Testis (tissue), 2 donors: ENCODE results near the gene CAVIN1.
"Not testable (repeated sequence)": the region's sequence is repeated elsewhere in the genome, so short reads cannot be mapped to it uniquely, and the experiment has no call there.

Experiments used
- CTCF ChIP-seq, 3 experiments: fragments of 450-650 bp in 2 of 3; fragments of 200-600 bp in 1 of 3; sonication (generic) in 1 of 3; IDR thresholded peaks; one replicate each; pipeline ENCODE4 v1.5.1; 2016 to 2019; ENCODE audit warnings: antibody characterized with exemption in 3 of 3, mild to moderate bottlenecking in 2 of 3, moderate library complexity in 1 of 3
- POLR2A ChIP-seq: fragments of 450-650 bp; IDR thresholded peaks from one replicate; pipeline ENCODE4 v1.6.1; 2017; ENCODE audit warnings: antibody characterized with exemption, mild to moderate bottlenecking, moderate library complexity

- TF ChIP-seq CTCF (IDR thresholded peaks at IDR 0.05); POLR2A: not testable (repeated sequence)
Observed at GRCh38 chr17:42417981-42418380, 5.1 kb downstream of the CAVIN1 start.
